Psoas muscle (tissue), 8 donors: ENCODE results near the gene MEF2C. TPM values are rescaled to one million over a fixed set of nuclear protein-coding genes. Genes with fewer than 3 reads are reported as not detected.

Source experiments
- ATAC-seq, 4 donors: fragments of 200-7000 bp; cut with Tn5 transposase; one replicate each; pipeline ENCODE4 v1.9.1; 2020; ENCODE audit warnings: moderate library complexity in 3 of 4, mild to moderate bottlenecking in 2 of 4
- DNase-seq, 2 donors: peaks; one replicate each; pipeline ENCODE4 v3.0.0-alpha.2; 2020
- H3K27ac ChIP-seq: fragments of 200-600 bp; one replicate; pipeline ENCODE4 v1.8.0; 2022
- H3K27me3 ChIP-seq, 3 donors: fragments of 200-600 bp in 1 of 3; one replicate each; pipeline versions ENCODE4 v1.6.1 to v1.8.0; 2013 to 2022; ENCODE audit warnings: low read length in 2 of 3, mild to moderate bottlenecking in 2 of 3, moderate library complexity in 1 of 3; ENCODE audit not compliant: insufficient read depth in 3 of 3
- H3K36me3 ChIP-seq, 2 donors: fragments of 200-600 bp in 1 of 2; one replicate each; pipeline versions ENCODE4 v1.6.1 to v1.8.0; 2013 to 2022; ENCODE audit warnings: low read depth in 1 of 2, mild to moderate bottlenecking in 1 of 2, moderate library complexity in 1 of 2; ENCODE audit not compliant: insufficient read depth in 1 of 2
- H3K4me1 ChIP-seq: fragments of 200-600 bp; one replicate; pipeline ENCODE4 v1.8.0; 2022
- H3K4me3 ChIP-seq: fragments of 200-600 bp; one replicate; pipeline ENCODE4 v1.8.0; 2022; ENCODE audit warnings: mild to moderate bottlenecking
- H3K9me3 ChIP-seq: fragments of 200-600 bp; one replicate; pipeline ENCODE4 v1.8.0; 2022
- WGBS, 3 donors: extraction: QIAGEN DNeasy Blood & Tissue Kit; methylation state at CpG; one replicate each; pipeline versions ENCODE4 v1.1.6 to v1.1.7; 2013; 5-methylcytosine and 5-hydroxymethylcytosine counted together
- intact Hi-C, 2 donors: fragments of 100-400 bp; cut with DNase I; formaldehyde crosslinking; loops; one replicate each; pipeline versions ENCODE4 v1.11.0 to v1.14.2; 2022
- polyA plus RNA-seq, 3 donors: library from polyadenylated mRNA; stranded (reverse); fragments of 200-250 nt; gene quantifications; one replicate each; pipeline ENCODE4 v1.2.3, GENCODE V29; 2013
- total RNA-seq, 4 donors: library from RNA; stranded (reverse); fragmentation: NEBNext Ultra II Directional in 2 of 4; extraction: Animal tissue kit (Norgen Biotek cat#: 25700) in 2 of 4; gene quantifications; one replicate each; pipeline versions ENCODE4 v1.2.1 to v1.2.4, GENCODE V29; 2021 to 2023
- TF ChIP-seq, protein P1 (sequence below): fragments of 200-600 bp; IDR thresholded peaks from one replicate; pipeline ENCODE4 v1.8.0; 2022; ENCODE audit warnings: antibody characterized with exemption
- donor health status: healthy with polysubstance abuse.
- donor health status: DM: no; HTN: no; CAD: no; lungs with moderate emphysema.
- donor health status: Bipolar disorder and iron deficiency.
- donor health status: healthy.
- donor health status: DM: yes; HTN: yes; CAD: no.
- donor health status: DM: no; HTN: no; CAD: no.
- donor health status: DM: no; HTN: no; CAD: no.
- donor health status: DM: yes; HTN: yes; CAD: no.

MEF2C gene
- total and polyA plus RNA-seq, 7 donors: 9.3 to 530 (median 148) TPM

- Histone ChIP-seq H3K9me3 (no peaks in the 10 kb centered on the region), H3K4me3 (peak overlapping the region; percentile 76), H3K36me3 (peaks cover 0 to 10% of the 10 kb centered on the region in 2 donors), H3K27ac (peak overlapping the region; percentile 88), H3K27me3 (no peaks in the 10 kb centered on the region), H3K4me1 (peaks cover 46% of the 10 kb centered on the region)
- WGBS, 3 donors: 4 to 15% (median 4%) methylated on average over 5 of the region's 5 CpGs
- ATAC-seq (no peak), DNase-seq (no peak)
- TF ChIP-seq, protein P1, sequence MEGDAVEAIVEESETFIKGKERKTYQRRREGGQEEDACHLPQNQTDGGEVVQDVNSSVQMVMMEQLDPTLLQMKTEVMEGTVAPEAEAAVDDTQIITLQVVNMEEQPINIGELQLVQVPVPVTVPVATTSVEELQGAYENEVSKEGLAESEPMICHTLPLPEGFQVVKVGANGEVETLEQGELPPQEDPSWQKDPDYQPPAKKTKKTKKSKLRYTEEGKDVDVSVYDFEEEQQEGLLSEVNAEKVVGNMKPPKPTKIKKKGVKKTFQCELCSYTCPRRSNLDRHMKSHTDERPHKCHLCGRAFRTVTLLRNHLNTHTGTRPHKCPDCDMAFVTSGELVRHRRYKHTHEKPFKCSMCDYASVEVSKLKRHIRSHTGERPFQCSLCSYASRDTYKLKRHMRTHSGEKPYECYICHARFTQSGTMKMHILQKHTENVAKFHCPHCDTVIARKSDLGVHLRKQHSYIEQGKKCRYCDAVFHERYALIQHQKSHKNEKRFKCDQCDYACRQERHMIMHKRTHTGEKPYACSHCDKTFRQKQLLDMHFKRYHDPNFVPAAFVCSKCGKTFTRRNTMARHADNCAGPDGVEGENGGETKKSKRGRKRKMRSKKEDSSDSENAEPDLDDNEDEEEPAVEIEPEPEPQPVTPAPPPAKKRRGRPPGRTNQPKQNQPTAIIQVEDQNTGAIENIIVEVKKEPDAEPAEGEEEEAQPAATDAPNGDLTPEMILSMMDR: no peak
- intact Hi-C loops: loop anchor here (5.0 kb wide), 3 partner anchors 44 to 149 kb away; no protein-coding TSS in a partner anchor
These were observed 1.4 kb downstream of the MEF2C start for GRCh38 chr5:88881571-88881971.

- Histone ChIP-seq H3K4me1 (peaks cover 52% of the 10 kb centered on the region), H3K27ac (peak overlapping the region; percentile 88), H3K27me3 (no peaks in the 10 kb centered on the region), H3K4me3 (peak overlapping the region; percentile 76), H3K9me3 (no peaks in the 10 kb centered on the region), H3K36me3 (peaks cover 0 to 10% of the 10 kb centered on the region in 2 donors)
- 29 to 61% (median 36%) methylated on average over 1 of the region's 1 CpG for WGBS, 3 donors
- TF ChIP-seq, protein P1: no peak
- intact Hi-C loops: loop anchor here (5.0 kb wide), 3 partner anchors 43 to 148 kb away; no protein-coding TSS in a partner anchor
- no peak for DNase-seq
- no peak for ATAC-seq
These were observed 2.8 kb downstream of the MEF2C start for GRCh38 chr5:88880201-88880600.

DNA sequence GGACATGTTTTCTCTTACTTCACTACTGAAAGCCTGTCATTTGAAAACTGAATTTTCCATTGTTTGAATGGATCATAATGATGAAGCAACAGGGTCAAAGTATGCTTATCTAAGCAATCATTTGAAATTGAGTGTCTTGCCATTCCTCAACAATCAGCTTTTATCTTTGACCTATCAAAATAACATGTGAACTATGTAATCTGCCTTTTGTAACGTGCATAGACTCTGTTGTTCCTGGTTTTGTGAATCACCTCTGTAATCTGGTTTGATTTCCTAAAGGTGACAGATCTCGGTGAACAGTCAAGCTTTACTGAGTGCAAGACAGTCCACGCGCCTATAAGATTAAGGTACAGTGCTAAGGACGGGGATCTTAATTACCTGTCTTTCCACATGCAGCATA lies 3.3 kb downstream of the MEF2C start:
- intact Hi-C loops: loop anchor here (5.0 kb wide), 3 partner anchors 42 to 147 kb away; no protein-coding TSS in a partner anchor
- no peak for DNase-seq
- H3K4me3 ChIP-seq: peak overlapping the region; percentile 76
- TF ChIP-seq, protein P1: no peak
- peaks cover 52% of the 10 kb centered on the region for H3K4me1 ChIP-seq
- H3K9me3 ChIP-seq: no peaks in the 10 kb centered on the region
- H3K27ac ChIP-seq: peak overlapping the region; percentile 88
- WGBS, 3 donors: 46 to 54% (median 50%) methylated on average over 5 of the region's 5 CpGs
- no peaks in the 10 kb centered on the region for H3K27me3 ChIP-seq
- no peak for ATAC-seq
- peaks cover 0 to 10% of the 10 kb centered on the region in 2 donors for H3K36me3 ChIP-seq

DNA sequence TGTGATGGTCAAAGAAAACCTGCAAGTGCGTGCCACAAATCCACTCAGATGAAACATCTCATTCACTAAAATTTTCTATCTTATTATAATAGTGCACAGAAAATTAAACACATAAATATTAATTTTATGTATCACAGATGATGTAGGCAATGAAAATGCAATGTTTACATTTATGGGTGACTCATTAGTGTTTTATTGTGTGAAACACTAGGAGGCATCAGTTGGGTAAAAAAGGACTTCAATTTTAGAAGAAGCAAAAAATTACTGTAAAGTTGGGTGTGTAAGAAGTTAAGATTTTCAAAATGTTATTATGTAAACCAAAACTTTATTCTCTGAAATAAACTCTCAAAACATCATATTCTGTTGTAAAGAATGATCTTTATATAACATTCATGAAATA lies 4.0 kb downstream of the MEF2C start:
- Histone ChIP-seq H3K4me1 (peaks cover 58% of the 10 kb centered on the region), H3K4me3 (peak overlapping the region; percentile 76), H3K36me3 (peaks cover 0 to 10% of the 10 kb centered on the region in 2 donors), H3K9me3 (no peaks in the 10 kb centered on the region), H3K27me3 (no peaks in the 10 kb centered on the region), H3K27ac (peak overlapping the region; percentile 88)
- 69 to 85% (median 80%) methylated on average over 1 of the region's 1 CpG for WGBS, 3 donors
- TF ChIP-seq, protein P1: no peak
- intact Hi-C loops: no loop called here
- ATAC-seq (no peak), DNase-seq (no peak)

DNA sequence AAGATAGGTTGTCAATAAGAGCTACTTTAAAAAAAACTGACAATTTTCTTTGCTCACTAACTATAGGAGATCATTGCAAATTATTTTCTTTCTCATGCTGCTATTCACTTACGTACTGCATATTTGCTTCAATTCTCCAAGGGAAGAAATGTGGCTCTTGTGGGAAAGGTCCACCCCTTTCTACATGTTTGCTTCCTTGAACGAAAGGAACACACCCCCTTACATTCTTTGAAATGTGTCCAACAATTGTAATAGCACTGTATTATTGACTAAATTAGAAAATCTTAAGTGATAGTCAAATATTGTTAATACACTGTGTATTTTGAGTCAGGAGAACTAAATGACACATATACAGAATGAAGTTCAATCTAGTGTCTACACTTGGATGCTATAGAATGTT lies 5.2 kb downstream of the MEF2C start:
- Histone ChIP-seq H3K4me1 (peaks cover 58% of the 10 kb centered on the region), H3K9me3 (no peaks in the 10 kb centered on the region), H3K27me3 (no peaks in the 10 kb centered on the region), H3K4me3 (peak overlapping the region; percentile 76), H3K36me3 (peaks cover 0 to 10% of the 10 kb centered on the region in 2 donors), H3K27ac (peak overlapping the region; percentile 88)
- WGBS, 3 donors: 29 to 30% (median 30%) methylated on average over 2 of the region's 2 CpGs
- TF ChIP-seq, protein P1: no peak
- DNase-seq (no peak), ATAC-seq (no peak)
- intact Hi-C loops: no loop called here
